ENCODE measurements around the gene LRRC59. TPM values are rescaled to one million over a fixed set of nuclear protein-coding genes. Genes with fewer than 3 reads are reported as not detected.

Gene LRRC59
- total RNA-seq, result 10 to 100 TPM; 55.6 to 62.7 (median 56.0) TPM
- total RNA-seq (2013), result 28.1 TPM

GRCh38 chr17:50397111-50397918 lies at the start of gene LRRC59:
Gene LRRC59, minus strand, starts transcription at chr17:50397523. Its CDS starts 206 bp downstream, at chr17:50397317.
- peak within 1 kb of the TSS; percentile 59 to 79 for H3K27ac Mint-ChIP-seq
- H3K9me3 Mint-ChIP-seq, result no peaks in the 10 kb centered on the region
- peak within 1 kb of the TSS; percentile 92 for H3K4me3 Mint-ChIP-seq
- TF ChIP-seq, protein P1, sequence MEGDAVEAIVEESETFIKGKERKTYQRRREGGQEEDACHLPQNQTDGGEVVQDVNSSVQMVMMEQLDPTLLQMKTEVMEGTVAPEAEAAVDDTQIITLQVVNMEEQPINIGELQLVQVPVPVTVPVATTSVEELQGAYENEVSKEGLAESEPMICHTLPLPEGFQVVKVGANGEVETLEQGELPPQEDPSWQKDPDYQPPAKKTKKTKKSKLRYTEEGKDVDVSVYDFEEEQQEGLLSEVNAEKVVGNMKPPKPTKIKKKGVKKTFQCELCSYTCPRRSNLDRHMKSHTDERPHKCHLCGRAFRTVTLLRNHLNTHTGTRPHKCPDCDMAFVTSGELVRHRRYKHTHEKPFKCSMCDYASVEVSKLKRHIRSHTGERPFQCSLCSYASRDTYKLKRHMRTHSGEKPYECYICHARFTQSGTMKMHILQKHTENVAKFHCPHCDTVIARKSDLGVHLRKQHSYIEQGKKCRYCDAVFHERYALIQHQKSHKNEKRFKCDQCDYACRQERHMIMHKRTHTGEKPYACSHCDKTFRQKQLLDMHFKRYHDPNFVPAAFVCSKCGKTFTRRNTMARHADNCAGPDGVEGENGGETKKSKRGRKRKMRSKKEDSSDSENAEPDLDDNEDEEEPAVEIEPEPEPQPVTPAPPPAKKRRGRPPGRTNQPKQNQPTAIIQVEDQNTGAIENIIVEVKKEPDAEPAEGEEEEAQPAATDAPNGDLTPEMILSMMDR (IDR thresholded peaks at IDR 0.05), result peak; percentile 93
- H3K4me1 ChIP-seq (ENCODE audit: control insufficient read depth, insufficient read depth, low read length), result peaks cover 22% of the 10 kb centered on the region
- H3K4me3 ChIP-seq (ENCODE audit: low read length), result peak within 1 kb of the TSS; percentile 67
- intact Hi-C loops (cut with micrococcal nuclease), result loop anchor here (5.0 kb wide), 1 partner anchor 35 kb away; no protein-coding TSS in a partner anchor
- H3K27me3 Mint-ChIP-seq (ENCODE audit: low read depth in 2 of 2), result no peaks in the 10 kb centered on the region
- peak within 1 kb of the TSS; percentile 64 for H3K27ac ChIP-seq (ENCODE audit: low read length)
- DNase-seq (peak; percentile 96), ATAC-seq (peak; percentile 98 to 100 (median 99))
- H3K36me3 ChIP-seq (ENCODE audit: control insufficient read depth, insufficient read depth, low read length), result peaks cover 23% of the 10 kb centered on the region
- no peaks in the 10 kb centered on the region for H3K9me3 ChIP-seq (ENCODE audit: control insufficient read depth, insufficient read depth, low read length)
- no peaks in the 10 kb centered on the region for H3K27me3 ChIP-seq (ENCODE audit: control insufficient read depth, insufficient read depth, low read length)
- WGBS (ENCODE audit: insufficient coverage), result under 1% methylated on average over 70 of the region's 70 CpGs
- peaks cover 29 to 42% of the 10 kb centered on the region in 2 donors for H3K4me1 Mint-ChIP-seq
- peaks cover 16% of the 10 kb centered on the region for H3K36me3 Mint-ChIP-seq

DNA sequence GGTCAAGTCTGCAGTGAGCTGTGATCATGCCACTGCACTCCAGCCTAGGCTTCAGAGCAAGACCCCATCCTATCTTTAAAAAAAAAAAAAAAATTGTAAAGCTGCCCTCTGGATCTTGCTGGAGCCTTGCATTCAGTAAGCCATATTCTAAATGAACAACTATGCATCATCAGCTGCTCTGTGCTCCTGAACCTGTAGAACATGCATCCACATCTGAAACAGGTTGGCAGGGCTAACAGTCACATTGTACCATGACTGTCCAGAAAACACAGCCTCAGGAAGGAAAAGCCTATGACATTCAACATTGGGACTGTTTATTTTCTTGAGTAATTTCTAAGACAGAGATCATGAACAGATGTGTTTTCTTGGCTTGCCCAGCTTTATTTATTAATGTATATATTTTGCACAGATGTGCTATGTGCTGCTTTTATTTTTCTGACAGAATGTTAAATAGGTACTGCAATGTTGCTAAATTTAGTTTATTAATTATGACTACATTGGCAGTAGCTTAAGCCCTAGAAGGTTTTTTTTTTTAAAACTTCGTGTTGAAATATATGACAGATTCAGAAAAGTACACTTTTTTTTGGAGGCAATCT lies 48.5 kb upstream of the LRRC59 start:
- DNase-seq (no peak), ATAC-seq (no peak)
- Histone ChIP-seq H3K9me3 (ENCODE audit: control insufficient read depth, insufficient read depth, low read length) (no peaks in the 10 kb centered on the region), H3K4me3 (ENCODE audit: low read length) (no peak overlapping the region), H3K27me3 (ENCODE audit: control insufficient read depth, insufficient read depth, low read length) (no peaks in the 10 kb centered on the region), H3K36me3 (ENCODE audit: control insufficient read depth, insufficient read depth, low read length) (no peaks in the 10 kb centered on the region), H3K4me1 (ENCODE audit: control insufficient read depth, insufficient read depth, low read length) (no peaks in the 10 kb centered on the region), H3K27ac (ENCODE audit: low read length) (no peak overlapping the region)
- no peak overlapping the region for H3K27ac Mint-ChIP-seq
- H3K4me3 Mint-ChIP-seq, result no peak overlapping the region
- TF ChIP-seq, protein P1 (IDR thresholded peaks at IDR 0.05), result no peak
- 75% methylated on average over 1 of the region's 1 CpG for WGBS (ENCODE audit: insufficient coverage)
- peaks cover 0 to 5% of the 10 kb centered on the region in 2 donors for H3K4me1 Mint-ChIP-seq
- intact Hi-C loops (cut with micrococcal nuclease), result no loop called here
- no peaks in the 10 kb centered on the region for H3K27me3 Mint-ChIP-seq (ENCODE audit: low read depth in 2 of 2)
- no peaks in the 10 kb centered on the region for H3K9me3 Mint-ChIP-seq
- H3K36me3 Mint-ChIP-seq, result no peaks in the 10 kb centered on the region

- Mint-ChIP-seq H3K9me3 (no peaks in the 10 kb centered on the region), H3K36me3 (no peaks in the 10 kb centered on the region), H3K4me1 (peaks cover 0 to 5% of the 10 kb centered on the region in 2 donors), H3K27me3 (ENCODE audit: low read depth in 2 of 2) (no peaks in the 10 kb centered on the region), H3K27ac (no peak overlapping the region), H3K4me3 (no peak overlapping the region)
- H3K4me3 ChIP-seq (ENCODE audit: low read length), result no peak overlapping the region
- WGBS (ENCODE audit: insufficient coverage), result 97% methylated on average over 6 of the region's 6 CpGs
- intact Hi-C loops (cut with micrococcal nuclease), result no loop called here
- no peak for ATAC-seq
- no peaks in the 10 kb centered on the region for H3K9me3 ChIP-seq (ENCODE audit: control insufficient read depth, insufficient read depth, low read length)
- DNase-seq, result no peak
- H3K36me3 ChIP-seq (ENCODE audit: control insufficient read depth, insufficient read depth, low read length), result no peaks in the 10 kb centered on the region
- H3K4me1 ChIP-seq (ENCODE audit: control insufficient read depth, insufficient read depth, low read length), result no peaks in the 10 kb centered on the region
- TF ChIP-seq, protein P1 (IDR thresholded peaks at IDR 0.05), result no peak
- no peaks in the 10 kb centered on the region for H3K27me3 ChIP-seq (ENCODE audit: control insufficient read depth, insufficient read depth, low read length)
- H3K27ac ChIP-seq (ENCODE audit: low read length), result no peak overlapping the region
Measured at GRCh38 chr17:50444841-50445715, 47.8 kb upstream of the LRRC59 start.
